T-helper 22 cell (primary cell): ENCODE measurements around the gene ATP6V1G2.

Source experiments
- DNase-seq: peaks from one replicate; pipeline ENCODE4 v3.0.0-alpha.2; 2020; ENCODE audit warnings: low read depth

ATP6V1G2 gene

DNA sequence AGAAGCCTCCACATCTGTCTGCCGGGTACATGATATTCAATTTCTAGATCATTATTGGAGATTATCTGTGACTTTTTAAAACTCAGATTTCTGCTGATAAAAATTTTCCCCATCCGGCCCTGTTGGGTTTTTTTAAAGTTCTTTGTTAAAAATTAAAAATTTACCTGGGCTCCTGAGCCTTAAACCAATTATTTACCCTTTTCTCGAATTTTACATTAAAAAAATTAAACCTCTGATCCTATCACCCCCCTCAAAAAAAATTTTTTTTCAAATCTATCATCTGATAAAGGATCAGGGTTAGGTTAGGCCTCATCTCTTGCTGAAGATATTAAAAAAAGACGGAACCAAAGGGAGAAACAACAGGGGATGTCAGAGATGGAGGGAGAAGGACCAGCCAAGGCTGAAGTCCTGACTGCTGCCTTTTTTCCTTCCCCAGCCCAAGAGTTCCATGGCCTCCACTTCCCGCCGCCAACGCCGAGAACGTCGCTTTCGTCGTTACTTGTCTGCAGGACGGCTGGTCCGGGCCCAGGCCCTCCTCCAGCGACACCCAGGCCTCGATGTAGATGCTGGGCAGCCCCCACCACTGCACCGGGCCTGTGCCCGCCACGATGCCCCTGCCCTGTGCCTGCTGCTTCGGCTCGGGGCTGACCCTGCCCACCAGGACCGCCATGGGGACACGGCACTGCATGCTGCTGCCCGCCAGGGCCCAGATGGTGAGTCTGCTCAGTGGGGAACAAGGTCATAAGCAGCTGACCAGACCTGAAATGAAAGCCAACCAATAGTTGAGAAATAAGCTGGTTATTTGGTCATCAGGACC, 1.5 kb upstream of the ATP6V1G2 start:
- no peak for DNase-seq

DNA sequence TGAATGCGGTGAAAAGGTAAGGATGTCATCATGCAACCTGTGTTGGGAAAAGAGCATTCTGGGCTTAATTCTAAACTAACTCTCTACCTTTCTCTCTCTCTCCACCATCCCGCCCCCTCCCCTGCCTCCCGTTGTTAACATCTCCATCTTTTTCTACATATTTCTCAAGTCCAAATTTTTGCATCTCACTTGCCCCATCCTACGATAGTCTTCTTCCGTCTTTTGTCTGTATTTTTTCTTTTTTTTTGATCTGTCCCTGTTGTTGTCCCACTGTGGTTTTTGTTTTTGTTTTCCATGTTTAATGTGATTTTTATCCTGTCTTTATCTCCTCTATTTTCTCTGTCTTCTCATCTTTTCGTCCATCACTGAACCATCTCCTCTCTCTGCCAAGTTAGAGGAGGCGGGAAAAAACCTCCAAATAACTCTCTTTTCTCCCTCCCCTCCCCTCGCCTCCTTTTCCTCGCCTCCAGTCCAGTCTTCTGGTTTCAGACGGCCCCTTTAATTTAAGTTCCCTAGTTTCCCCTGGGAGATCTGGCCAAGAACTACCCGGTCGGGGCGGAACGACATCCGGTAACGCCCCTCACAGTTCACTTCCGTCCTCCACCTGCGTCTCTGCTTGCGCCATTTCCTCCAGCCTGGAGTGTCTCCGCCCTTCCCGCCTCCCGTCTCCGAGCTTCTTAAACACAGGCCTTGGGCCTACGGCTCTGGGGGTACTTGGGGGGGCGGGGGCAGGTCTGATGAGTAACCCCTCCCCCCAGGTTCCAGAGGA, 734 bp upstream of the ATP6V1G2 start, which contains the start of gene NFKBIL1:
NFKBIL1 (plus strand) TSS at position 651 of the 769 bp plus-strand sequence; CDS start at position 738, 87 bp downstream.
- DNase-seq = peak; percentile 87

DNA sequence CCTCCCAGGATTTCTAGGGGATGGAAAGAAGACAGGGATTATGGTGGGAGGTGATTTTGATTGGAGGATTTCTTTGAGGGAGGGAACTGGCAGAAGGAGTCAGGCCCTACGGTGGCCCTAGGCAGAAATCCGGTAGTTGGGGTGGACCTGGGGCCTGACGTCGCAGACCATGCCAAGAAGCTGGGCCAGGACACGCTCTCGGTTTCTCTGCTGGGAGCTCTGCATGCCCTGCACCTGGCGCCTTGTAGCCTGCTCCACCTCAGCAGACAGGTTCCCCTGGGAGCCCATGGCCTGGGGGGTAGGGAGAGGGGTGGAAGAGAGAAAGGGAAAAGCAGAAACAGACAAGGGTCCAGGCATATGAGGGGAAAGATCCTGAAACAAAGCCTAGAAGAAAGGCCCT, 1.1 kb downstream of the ATP6V1G2 start:
- no peak for DNase-seq

DNA sequence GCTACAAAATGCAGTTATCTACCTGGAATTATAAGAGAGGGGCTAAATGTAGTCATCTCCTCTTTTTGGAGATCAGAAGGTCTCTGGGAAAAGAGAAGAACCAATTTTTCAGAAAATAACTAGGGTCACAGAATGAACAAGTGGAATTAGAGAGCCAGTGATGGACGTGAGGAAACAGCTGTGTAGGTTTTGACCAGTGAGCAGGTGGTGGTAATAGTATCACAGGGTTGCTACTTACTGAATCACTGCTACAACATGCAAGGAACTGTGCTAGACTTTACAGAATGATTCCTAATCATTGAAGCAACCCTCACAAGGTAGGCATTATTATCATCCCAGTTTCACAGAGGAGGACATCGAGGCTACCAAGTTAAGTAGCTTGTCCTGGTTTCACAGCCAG, 1.7 kb downstream of the ATP6V1G2 start:
- no peak for DNase-seq

DNA sequence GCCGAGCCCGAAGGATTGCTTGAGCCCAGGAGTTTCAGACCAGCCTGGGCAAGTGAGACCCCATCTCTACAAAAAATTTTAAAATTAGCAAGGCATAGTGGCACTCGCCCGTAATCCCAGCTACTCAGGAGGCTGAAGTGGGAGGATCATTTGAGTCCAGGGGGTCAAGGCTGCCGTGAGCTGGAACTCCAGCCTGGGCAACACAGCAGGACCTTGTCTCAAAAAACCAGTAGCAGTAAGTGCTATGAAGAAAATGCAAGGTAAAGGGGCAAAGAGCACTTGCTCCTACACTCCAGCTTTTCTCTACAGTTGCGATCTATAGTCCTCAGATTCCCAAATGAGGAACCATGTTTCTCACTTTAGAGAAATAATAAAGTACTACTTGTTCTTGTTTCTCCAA, 2.8 kb downstream of the ATP6V1G2 start:
- no peak for DNase-seq

DNA sequence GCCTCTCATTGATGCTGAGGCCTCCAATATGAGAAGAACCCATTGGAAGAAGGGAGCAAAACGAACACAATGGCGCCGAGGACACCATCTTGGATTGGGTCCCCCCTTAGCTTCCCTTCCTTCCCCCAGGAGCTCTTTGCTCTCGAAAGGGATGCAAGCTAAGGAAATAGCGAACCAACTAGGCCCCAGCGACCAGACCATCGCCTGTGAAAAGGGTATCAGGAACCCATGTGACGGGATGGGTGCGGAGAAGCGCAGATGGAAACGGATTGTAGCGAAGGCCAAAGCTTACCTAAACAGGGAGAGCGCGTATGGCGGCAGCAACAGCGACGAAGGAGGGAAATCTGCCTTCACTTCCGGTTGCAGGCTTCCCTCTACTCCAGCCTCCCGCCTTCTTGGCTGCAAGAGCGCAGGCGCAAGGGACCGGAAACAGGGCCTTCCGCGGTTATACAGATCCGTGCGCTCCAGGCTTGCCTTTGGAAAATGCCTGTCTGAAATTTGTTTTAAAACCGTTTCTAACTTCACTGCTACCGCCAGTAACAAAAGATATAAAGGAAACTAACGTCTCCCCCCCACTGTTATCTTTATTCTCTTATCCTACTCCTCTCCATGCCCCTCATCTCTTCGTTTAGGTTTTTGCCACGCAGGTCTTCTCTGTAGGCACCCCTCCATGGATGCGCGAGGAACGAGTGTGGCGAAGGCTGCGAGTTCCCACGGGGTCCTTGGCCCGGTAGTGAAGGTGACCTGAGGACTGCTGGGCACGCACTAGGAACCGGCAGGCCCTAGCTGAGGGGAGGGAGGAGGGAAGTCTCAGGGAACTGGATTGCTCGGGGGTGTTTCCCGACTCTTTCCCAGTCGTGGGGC, 4.5 kb downstream of the ATP6V1G2 start, which contains the start of gene DDX39B:
DDX39B (minus strand) TSS at position 346 of the 864 bp plus-strand sequence. CDS start 1,471 bp downstream, outside the sequence.
- peak; percentile 91 for DNase-seq

DNA sequence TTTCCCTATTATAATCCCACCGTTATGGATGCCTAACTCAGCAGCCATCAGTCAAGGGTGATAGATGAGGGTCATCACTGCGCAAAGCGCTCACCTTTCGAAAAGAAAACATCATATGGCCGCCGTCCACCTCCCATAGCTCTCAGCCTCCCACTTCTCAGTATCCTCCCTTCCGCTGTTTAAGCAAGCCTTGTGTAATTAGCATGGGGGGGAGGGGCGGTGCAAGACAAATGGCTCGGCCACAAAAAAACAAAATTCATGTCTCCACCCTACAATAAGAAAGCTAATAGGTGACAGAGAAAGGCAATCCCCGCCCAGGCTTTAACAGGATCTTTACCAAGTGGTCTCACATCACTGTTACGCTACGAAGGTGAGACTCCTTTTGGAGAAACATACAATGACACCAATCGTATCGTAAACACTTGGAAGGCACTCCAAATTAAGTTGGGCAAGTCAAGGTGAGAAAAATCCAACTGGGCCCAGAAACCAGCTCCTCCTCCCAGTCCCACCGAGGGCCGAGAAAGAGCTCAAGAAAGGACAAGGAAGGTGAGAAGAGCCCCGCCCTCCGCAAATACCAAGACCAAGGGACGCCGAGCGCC, 5.2 kb downstream of the ATP6V1G2 start:
- peak; percentile 63 for DNase-seq

DNA sequence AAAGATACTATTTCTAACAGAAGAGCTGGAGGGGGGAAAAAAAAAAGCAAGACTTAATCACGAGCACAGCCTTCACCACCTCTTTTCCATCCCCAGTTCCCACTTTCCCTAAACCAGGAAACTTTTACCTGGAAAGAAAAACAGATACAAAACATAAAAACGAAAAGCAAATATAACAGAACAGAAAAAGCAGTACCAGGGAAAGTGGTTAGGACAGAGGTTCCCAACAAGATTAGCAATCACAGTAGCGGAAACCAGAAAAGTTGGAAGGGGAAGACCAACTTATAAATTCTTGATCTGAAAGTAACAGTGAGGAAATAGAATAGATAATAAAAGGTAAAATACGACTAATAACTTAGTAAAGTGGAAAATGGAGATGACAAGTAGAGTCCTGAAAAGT, 5.8 kb downstream of the ATP6V1G2 start:
- no peak for DNase-seq

DNA sequence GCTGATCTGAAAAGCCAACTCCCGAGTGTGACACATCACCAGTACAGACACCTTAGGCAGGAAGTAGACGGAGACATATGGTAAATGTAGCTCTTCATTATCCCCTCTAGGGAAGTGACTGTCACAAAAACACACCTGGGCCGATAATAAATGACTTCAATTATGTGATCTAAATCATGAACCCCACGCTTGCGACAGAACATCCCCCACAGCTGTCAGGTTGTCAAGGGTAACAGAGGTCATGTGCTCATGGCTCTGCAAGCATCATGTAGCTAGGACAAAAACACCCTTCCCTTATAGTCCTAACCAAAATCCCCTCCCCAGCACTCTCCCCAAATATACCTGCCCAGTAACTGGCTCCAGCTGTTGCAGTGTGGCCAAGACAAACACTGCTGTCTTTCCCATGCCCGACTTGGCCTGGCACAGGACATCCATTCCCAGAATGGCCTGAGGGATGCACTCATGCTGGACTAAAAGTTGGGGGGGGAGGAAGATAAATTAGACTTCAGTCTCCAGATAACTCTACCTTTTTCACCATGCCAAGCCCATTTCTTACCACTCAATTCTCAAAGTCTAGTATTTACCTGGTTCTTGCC, 7.5 kb downstream of the ATP6V1G2 start:
- no peak for DNase-seq

DNA sequence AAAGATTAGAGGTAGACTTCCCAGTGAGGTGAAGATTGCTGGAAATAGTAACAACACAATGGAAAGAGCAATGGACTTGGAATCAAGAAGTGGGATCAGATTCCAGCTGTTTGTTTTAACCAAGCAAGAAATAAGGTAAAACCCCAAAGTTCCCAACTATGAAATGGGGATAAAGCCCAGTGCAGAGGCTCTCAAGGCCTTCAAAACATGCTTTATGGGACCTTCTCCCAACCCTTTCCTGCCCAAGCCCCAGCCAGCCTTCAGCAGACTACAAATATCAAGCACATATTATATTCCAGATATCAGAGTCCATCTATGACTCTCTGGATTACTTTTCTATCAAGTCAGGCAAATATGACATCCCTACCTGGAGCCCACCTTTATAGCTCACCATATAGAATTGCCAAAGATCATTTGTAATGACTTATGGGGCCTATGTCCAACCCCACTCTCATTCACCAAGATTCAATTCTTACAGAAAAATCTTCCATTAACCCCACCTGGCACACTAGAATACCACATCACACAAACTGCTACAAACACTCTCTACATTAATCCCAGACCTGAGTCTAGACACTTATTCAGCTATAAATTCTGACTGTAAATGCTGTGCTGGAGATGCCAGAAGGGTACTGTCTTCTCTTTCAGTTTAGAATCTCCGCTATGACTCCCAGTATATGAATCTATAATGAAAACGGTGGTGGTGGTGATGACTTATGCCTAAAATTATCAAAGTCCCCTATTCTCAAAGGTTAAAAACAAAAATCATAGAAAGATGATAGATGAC, 10.7 kb downstream of the ATP6V1G2 start:
- DNase-seq = no peak

DNA sequence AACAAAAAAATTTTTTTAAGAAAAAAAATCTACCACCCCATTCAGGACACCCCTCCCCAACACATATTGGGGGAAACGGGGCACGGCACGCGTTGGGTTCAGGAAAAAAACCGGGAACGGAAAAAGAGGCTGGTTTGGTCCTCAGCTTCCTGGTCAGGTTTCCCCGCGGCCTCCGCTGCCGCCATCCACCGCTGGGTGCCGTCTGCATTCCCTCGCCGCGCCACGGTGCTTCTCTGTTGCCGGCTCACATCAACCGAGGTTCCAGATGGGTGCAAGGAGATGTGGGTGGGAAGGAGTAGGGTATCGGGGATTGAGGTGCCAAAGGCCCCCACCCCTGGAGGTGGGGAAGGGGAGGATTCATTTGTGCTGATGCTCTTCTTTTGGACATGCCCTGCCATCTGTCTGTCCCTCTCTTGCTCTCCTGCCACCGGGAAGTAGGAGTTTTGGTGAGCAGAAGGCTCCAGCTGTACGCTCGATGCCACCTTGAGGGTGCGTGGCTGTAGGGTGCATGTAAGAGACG, 11.8 kb downstream of the ATP6V1G2 start:
- DNase-seq = no peak

DNA sequence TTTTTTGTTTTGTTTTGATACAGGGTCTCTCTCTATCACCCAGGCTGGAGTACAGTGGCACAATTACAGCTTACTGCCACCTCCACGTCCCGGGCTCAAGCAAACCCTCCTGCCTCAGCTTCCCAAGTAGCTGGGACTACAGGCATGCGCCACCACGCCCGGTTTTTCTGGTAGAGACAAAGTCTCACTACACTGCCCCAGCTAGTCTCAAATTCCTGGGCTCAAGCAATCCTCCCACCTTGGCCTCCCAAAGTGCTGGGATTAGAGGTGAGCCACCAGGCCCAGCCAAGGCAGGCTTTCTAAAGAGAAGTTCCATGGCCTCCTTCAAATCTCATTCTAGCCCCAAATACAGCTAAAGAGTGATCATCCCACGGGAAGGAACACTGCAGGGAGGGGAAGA, 12.4 kb downstream of the ATP6V1G2 start:
- DNase-seq = no peak

DNA sequence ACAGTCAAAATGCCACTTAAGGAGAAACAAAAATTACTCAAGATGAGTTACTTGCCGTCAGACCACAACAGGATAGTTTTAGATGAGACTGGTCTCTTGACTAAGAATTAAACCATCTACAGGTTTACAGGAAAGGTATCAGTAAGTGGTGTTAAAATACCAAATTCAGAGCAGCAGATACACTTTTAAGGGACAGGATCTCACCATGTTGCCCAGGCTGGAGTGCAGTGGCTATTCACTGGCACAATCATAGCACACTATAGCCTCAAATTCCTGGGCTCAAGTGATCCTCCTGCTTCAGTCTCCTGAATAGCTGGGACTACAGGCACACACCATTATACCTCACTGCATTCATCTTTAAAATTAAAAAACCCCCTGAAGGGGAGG, 13.0 kb downstream of the ATP6V1G2 start:
- DNase-seq = no peak

DNA sequence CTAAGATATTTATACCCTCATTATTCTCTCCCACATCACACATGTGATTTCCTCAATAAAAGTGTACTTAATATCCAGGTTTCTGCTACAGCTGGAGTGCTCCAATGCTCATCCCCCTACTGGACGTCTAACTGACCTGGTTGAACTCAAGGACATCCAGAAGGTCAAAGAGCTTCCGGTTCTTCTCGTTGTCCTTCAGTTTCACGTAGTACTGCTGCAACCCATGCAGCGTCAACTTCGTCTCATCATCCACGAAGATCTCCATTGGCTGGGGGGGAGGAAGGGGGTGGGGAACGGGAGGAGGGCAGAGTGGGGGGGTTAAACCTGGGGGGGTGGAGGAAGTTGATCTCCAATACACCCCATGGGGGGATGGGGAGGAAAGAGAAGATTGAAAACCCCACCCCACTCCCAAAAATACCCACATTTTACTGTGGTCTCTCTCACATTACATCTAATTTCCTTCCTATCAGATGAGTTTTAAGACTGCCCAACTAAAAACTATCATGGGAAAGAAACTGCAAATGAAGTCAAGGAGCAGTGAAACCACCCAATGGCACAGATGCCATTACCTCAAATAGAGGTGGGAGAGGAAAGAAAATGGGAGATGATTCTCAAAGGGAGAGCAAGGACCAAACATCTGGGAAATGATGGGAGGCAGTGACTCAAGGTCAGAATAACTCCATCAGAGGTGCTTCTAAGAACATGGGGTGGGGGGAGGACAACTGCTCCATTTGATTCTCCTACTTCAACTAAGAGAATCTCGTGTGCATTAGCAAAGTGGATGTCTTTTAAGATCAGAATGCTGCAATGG, 13.6 kb downstream of the ATP6V1G2 start:
- DNase-seq = no peak

DNA sequence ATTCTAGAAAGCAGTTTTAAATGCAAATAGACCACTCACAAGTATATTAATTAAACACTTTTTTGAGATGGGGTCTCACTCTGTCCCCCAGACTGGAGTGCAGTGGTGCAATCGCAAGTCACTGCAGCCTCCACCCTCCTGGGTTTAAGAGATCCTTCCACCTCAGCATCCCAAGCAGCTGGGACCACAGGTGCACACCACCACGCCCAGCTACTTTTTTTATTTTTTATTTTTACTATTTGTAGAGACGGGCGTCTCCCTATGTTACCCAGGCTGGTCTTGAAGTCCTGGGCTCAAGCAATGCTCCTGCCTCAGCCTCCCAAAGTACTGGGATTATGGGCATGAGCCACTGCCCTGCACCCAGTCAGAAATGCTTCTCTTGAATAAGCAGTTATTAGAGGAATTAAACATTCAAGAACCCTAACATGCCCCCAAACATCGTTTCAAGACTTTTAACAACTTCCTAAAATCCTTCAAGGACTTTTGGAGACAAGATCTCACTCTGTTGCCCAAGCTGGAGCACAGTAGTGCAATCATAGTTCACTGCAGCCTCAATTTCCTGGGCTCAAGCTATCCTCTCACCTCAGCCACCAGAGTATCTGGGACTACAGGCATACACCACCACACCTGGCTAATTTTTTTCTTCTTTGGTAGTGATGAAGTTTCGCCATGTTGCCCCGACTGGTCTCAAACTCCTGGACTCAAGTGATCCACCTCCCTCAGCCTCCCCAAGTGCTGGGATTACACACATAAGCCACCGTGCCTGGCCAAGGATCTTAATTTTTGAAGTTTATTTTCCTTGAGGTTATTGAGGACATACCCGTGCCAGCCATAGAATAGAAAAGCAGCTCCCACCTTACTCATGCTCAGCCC, 14.4 kb downstream of the ATP6V1G2 start:
- DNase-seq = no peak

DNA sequence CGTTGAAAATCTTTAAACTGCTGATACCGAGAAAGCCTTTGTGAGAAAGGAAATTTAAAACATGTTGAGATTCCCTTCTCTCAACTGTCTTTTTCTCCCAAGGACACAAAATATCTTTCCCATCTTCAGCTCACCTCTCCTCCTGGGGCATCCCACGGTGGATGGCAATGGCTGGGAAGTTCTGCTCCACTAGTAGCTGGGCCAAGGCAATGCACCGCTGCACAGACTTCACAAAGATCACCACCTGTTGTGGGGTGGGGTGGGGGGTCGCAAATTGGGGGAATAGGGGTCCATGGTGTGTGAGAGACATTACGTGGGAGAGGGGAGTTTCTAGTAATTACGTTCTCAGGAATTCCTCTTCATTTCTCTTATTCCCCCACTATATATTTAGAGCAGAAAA, 15.2 kb downstream of the ATP6V1G2 start:
- no peak for DNase-seq

DNA sequence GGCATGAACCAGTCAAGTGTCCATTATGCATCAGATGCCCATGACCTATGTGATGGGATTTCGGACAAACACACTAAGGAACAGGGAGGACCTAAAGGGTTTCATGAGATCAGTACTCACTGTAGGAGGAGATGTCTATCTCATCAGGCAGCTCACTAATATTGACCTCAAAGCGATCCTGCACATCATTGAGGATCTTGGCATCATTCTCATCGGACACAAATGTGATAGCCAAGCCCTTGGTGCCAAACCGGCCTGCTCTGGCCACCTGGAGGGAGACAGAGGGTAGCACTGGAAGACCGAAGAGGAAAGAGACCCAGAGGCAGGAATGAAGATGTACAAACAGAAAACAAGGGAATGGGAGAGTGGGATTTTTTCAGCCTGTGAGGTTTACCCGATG, 15.7 kb downstream of the ATP6V1G2 start:
- no peak for DNase-seq

DNA sequence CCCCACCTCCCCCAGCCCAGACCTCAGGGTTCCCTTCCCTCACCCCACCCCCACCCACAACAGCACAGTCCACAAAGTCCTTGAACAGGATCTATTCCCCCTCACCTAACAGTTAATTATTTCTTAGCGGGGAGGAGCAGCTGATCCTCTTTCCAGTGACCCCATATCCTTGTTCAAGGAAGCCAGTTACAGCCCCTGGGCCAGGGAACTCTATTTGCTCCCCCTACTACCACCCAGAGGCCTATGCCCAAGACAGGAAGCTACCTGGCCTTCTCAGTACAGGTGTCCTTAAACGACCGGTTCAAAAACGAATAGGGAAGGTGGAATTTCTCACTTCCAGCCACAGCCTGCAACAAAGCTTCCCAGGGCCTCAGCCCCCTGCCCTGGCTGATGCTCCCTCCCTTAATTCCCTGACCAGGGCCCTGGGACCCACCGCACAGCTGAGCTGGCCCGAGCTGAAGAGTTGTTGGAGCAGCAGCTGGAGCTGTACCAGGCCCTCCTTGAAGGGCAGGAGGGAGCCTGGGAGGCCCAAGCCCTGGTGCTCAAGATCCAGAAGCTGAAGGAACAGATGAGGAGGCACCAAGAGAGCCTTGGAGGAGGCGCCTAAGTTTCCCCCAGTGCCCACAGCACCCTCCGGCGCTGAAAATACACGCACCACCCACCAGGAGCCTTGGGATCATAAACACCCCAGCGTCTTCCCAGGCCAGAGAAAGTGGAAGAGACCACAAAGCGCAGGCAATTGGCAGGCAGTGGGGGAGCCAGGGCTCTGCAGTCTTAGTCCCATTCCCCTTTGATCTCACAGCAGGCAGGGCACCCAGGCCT, 16.9 kb downstream of the ATP6V1G2 start:
- no peak for DNase-seq
